A673 (cell line): ENCODE data around the gene SRCIN1. TPM values are rescaled to one million over a fixed set of nuclear protein-coding genes. Genes with fewer than 3 reads are reported as not detected.

ENCODE experiments used
- BruUV-seq: library from RNA; stranded (reverse); fragments of 400-500 nt; replicated peaks from 2 replicates; lab custom pipeline; 2021; lab: Mats Ljungman, UMichigan
- CTCF ChIA-PET: fragments of 300-600 bp; sonication (Branson Sonifier 250); formaldehyde crosslinking; loops from one replicate; lab custom pipeline; 2022; ENCODE audit warnings: antibody characterized with exemption; lab: Charles Lee
- POLR2A ChIA-PET: fragments of 300-600 bp; sonication (Branson Sonifier 250); formaldehyde crosslinking; loops from one replicate; lab custom pipeline; 2022; ENCODE audit warnings: antibody characterized with exemption; ENCODE audit not compliant: low non-redundant PET; lab: Charles Lee
- DNase-seq: peaks from one replicate; pipeline ENCODE4 v3.0.0-alpha.2; 2015; ENCODE audit warnings: low spot score
- H3K27ac ChIP-seq: fragments of 200-600 bp; sonication (generic); 2 replicates; pipeline ENCODE4 v1.5.1; 2016; ENCODE audit warnings: mixed run types, low read depth, mild to moderate bottlenecking, mixed read lengths, antibody characterized with exemption, low read length; ENCODE audit not compliant: poor library complexity, severe bottlenecking
- H3K27me3 ChIP-seq: fragments of 200-600 bp; sonication (generic); replicated peaks from 2 replicates; pipeline ENCODE4 v1.6.1; 2017; ENCODE audit warnings: mixed run types, low read depth, mild to moderate bottlenecking, mixed read lengths, antibody characterized with exemption, low read length; ENCODE audit not compliant: insufficient read depth, poor library complexity
- H3K36me3 ChIP-seq: fragments of 200-600 bp; sonication (generic); 2 replicates; pipeline ENCODE4 v1.6.1; 2016; ENCODE audit warnings: mixed run types, mild to moderate bottlenecking, mixed read lengths, antibody characterized with exemption, low read length; ENCODE audit not compliant: insufficient read depth, poor library complexity, severe bottlenecking
- H3K4me1 ChIP-seq: fragments of 200-600 bp; sonication (generic); 2 replicates; pipeline ENCODE4 v1.6.1; 2017; ENCODE audit warnings: mixed run types, mild to moderate bottlenecking, mixed read lengths, antibody characterized with exemption, low read length; ENCODE audit not compliant: insufficient read depth, poor library complexity, severe bottlenecking
- H3K4me3 ChIP-seq: fragments of 200-600 bp; sonication (generic); 2 replicates; pipeline ENCODE4 v1.5.1; 2016; ENCODE audit warnings: low read depth, mixed run types, mild to moderate bottlenecking, mixed read lengths, low read length; ENCODE audit not compliant: poor library complexity, severe bottlenecking
- H3K9me3 ChIP-seq: fragments of 200-600 bp; sonication (generic); 2 replicates; pipeline ENCODE4 v1.6.1; 2016; ENCODE audit warnings: mixed run types, low read depth, mild to moderate bottlenecking, mixed read lengths, antibody characterized with exemption, low read length; ENCODE audit not compliant: poor library complexity, severe bottlenecking
- CTCF ChIP-seq: fragments of 300-800, 200-600 bp; sonication (generic); conservative IDR thresholded peaks from 2 replicates; pipeline ENCODE4 v1.5.1; 2017; ENCODE audit warnings: low read depth, mild to moderate bottlenecking, antibody characterized with exemption, low read length, moderate library complexity, mixed read lengths
- EZH2 ChIP-seq: fragments of 200-600 bp; sonication (generic); IDR thresholded peaks from 2 replicates; pipeline ENCODE4 v1.6.1; 2017; ENCODE audit warnings: borderline replicate concordance, low read depth, mild to moderate bottlenecking, mixed read lengths, antibody characterized with exemption, low read length; ENCODE audit not compliant: poor library complexity, severe bottlenecking
- intact Hi-C: fragments of 100-400 bp; cut with micrococcal nuclease; formaldehyde crosslinking; loops from one replicate; pipeline ENCODE4 v1.10.0; 2022; ENCODE audit not compliant: unreplicated experiment
- total RNA-seq: library from RNA; stranded (reverse); gene quantifications from 2 replicates; pipeline ENCODE4 v1.2.3, GENCODE V29; 2021

The SRCIN1 gene
- total RNA-seq, 1 experiment from 2014 or later, result 1.6 TPM

- H3K27ac ChIP-seq, result no peak overlapping the region
- POLR2A ChIA-PET, result no interaction called here
- DNase-seq, result no peak
- intact Hi-C loops, result no loop called here
- H3K4me1 ChIP-seq, result no peaks in the 10 kb centered on the region
- H3K27me3 ChIP-seq, result no peaks in the 10 kb centered on the region
- CTCF ChIA-PET, result no interaction called here
- no peak overlapping the region for H3K4me3 ChIP-seq
- no peaks in the 10 kb centered on the region for H3K9me3 ChIP-seq
- TF ChIP-seq CTCF (no peak), EZH2 (no peak)
- no TSS peak for BruUV-seq
- H3K36me3 ChIP-seq, result no peaks in the 10 kb centered on the region
Measured at GRCh38 chr17:38613981-38614779, 8.4 kb upstream of the SRCIN1 start.

- no peaks in the 10 kb centered on the region for H3K9me3 ChIP-seq
- H3K27ac ChIP-seq, result no peak overlapping the region
- intact Hi-C loops, result no loop called here
- H3K27me3 ChIP-seq, result no peaks in the 10 kb centered on the region
- H3K36me3 ChIP-seq, result no peaks in the 10 kb centered on the region
- H3K4me1 ChIP-seq, result no peaks in the 10 kb centered on the region
- no peak overlapping the region for H3K4me3 ChIP-seq
- TF ChIP-seq EZH2 (no peak), CTCF (no peak)
- ChIA-PET CTCF (no interaction called here), POLR2A (no interaction called here)
- DNase-seq, result no peak
- no TSS peak for BruUV-seq
Measured at GRCh38 chr17:38613525-38613980, 7.8 kb upstream of the SRCIN1 start.

- POLR2A ChIA-PET, result no interaction called here
- no peaks in the 10 kb centered on the region for H3K27me3 ChIP-seq
- BruUV-seq, result no TSS peak
- CTCF ChIA-PET, result no interaction called here
- H3K4me3 ChIP-seq, result no peak overlapping the region
- no peaks in the 10 kb centered on the region for H3K36me3 ChIP-seq
- no peaks in the 10 kb centered on the region for H3K9me3 ChIP-seq
- no peaks in the 10 kb centered on the region for H3K4me1 ChIP-seq
- H3K27ac ChIP-seq, result no peak overlapping the region
- DNase-seq, result no peak
- intact Hi-C loops, result no loop called here
- TF ChIP-seq EZH2, result no peak
- TF ChIP-seq CTCF, result no peak
Measured at GRCh38 chr17:38611872-38612376, 6.2 kb upstream of the SRCIN1 start.
